SK-N-SH (cell line): ENCODE data around the gene CUEDC2. TPM values are rescaled to one million over a fixed set of nuclear protein-coding genes. Genes with fewer than 3 reads are reported as not detected.

Experiments used
- CTCF ChIA-PET: fragments of 300-600, 350-600 bp; formaldehyde crosslinking; extraction: SDS; loops from one replicate; lab custom pipeline; 2021; lab: Yijun Ruan, JAX
- POLR2A ChIA-PET: fragments of 350-600 bp; sonication (Branson Sonifier 250); formaldehyde crosslinking; extraction: SDS; loops from one replicate; lab custom pipeline; 2020; ENCODE audit warnings: antibody characterized with exemption, inconsistent platforms; lab: Yijun Ruan, JAX
- DNase-seq: peaks from one replicate; pipeline ENCODE4 v3.0.0; 2012
- H2AFZ ChIP-seq: fragments of 200-600 bp; sonication (generic); 2 replicates; pipeline ENCODE4 v1.8.1; 2016; ENCODE audit warnings: antibody characterized with exemption, mild to moderate bottlenecking, low read depth
- H3F3A ChIP-seq: fragments of 200-600 bp; sonication (generic); replicated peaks from 2 replicates; pipeline ENCODE3; 2016; ENCODE audit warnings: antibody characterized with exemption, mild to moderate bottlenecking; ENCODE audit not compliant: insufficient read depth
- H3K27ac ChIP-seq, 2 experiments: fragments of 200-500 bp in 1 of 2; fragments of 200-600 bp in 1 of 2; sonication (Bioruptor generic) in 1 of 2; sonication (generic), shearing (Covaris generic) in 1 of 2; 2 replicates each; pipeline versions ENCODE4 v1.5.1 to v1.6.1; 2014 to 2016; ENCODE audit warnings: low read depth in 2 of 2, inconsistent platforms in 1 of 2, low read length in 1 of 2, mild to moderate bottlenecking in 1 of 2, mixed read lengths in 1 of 2
- H3K27me3 ChIP-seq: fragments of 200-600 bp; sonication (generic), shearing (Covaris generic); 2 replicates; pipeline ENCODE4 v1.6.1; 2016; ENCODE audit warnings: mixed run types; ENCODE audit not compliant: insufficient read depth
- H3K36me3 ChIP-seq, 2 experiments: fragments of 200-500 bp in 1 of 2; fragments of 200-600 bp in 1 of 2; sonication (Bioruptor generic) in 1 of 2; sonication (generic) in 1 of 2; replicated peaks in 1 of 2; 2 replicates each; pipeline versions ENCODE3 to v1.5.1; 2014 to 2016; ENCODE audit warnings: low read length in 1 of 2, mild to moderate bottlenecking in 1 of 2; ENCODE audit not compliant: insufficient read depth in 2 of 2, control insufficient read depth in 1 of 2
- H3K4me1 ChIP-seq, 2 experiments: fragments of 200-500 bp in 1 of 2; fragments of 200-600 bp in 1 of 2; sonication (Bioruptor generic) in 1 of 2; sonication (generic), shearing (Covaris generic) in 1 of 2; 2 replicates each; pipeline versions ENCODE4 v1.5.1 to v1.6.1; 2014 to 2016; ENCODE audit warnings: low read depth in 1 of 2, low read length in 1 of 2, mixed run types in 1 of 2; ENCODE audit not compliant: insufficient read depth in 2 of 2, control insufficient read depth in 1 of 2
- H3K4me2 ChIP-seq: fragments of 200-600 bp; sonication (generic), shearing (Covaris generic); 2 replicates; pipeline ENCODE4 v1.6.1; 2017; ENCODE audit warnings: mixed run types
- H3K4me3 ChIP-seq, 2 experiments: fragments of 200-500 bp in 1 of 2; fragments of 200-600 bp in 1 of 2; sonication (Bioruptor generic) in 1 of 2; sonication (generic), shearing (Covaris generic) in 1 of 2; 2 replicates each; pipeline versions ENCODE4 v1.5.1 to v1.8.1; 2014 to 2016; ENCODE audit warnings: low read depth in 2 of 2, inconsistent platforms in 1 of 2, low read length in 1 of 2, mild to moderate bottlenecking in 1 of 2, mixed read lengths in 1 of 2, moderate library complexity in 1 of 2
- H3K79me2 ChIP-seq: fragments of 200-600 bp; sonication (generic); 2 replicates; pipeline ENCODE4 v1.8.1; 2017; ENCODE audit warnings: mild to moderate bottlenecking; ENCODE audit not compliant: insufficient read depth
- H3K9ac ChIP-seq: fragments of 200-600 bp; sonication (generic); 2 replicates; pipeline ENCODE4 v1.6.1; 2017; ENCODE audit warnings: mixed run types
- H3K9me2 ChIP-seq: fragments of 200-600 bp; sonication (generic); 2 replicates; pipeline ENCODE4 v1.6.1; 2017; ENCODE audit warnings: mixed run types
- H3K9me3 ChIP-seq: fragments of 200-600 bp; sonication (generic); 2 replicates; pipeline ENCODE4 v1.6.1; 2017; ENCODE audit warnings: mixed run types, mild to moderate bottlenecking, moderate library complexity
- H4K20me1 ChIP-seq: fragments of 200-600 bp; sonication (generic); 2 replicates; pipeline ENCODE4 v1.6.1; 2017; ENCODE audit warnings: mild to moderate bottlenecking, mixed run types; ENCODE audit not compliant: insufficient read depth
- CHD2 ChIP-seq: fragments of 150-350 bp; IDR thresholded peaks from 2 replicates; pipeline ENCODE4 v1.6.1; 2018; ENCODE audit warnings: low read length; ENCODE audit not compliant: partially characterized antibody
- CTCF ChIP-seq: fragments of 200-600 bp; sonication (generic); IDR thresholded peaks from 2 replicates; pipeline ENCODE4 v1.6.1; 2017; ENCODE audit warnings: antibody characterized with exemption, mild to moderate bottlenecking, moderate library complexity
- ELF1 ChIP-seq: IDR thresholded peaks from 2 replicates; pipeline ENCODE4 v1.4.0; 2012
- FOSL2 ChIP-seq: IDR thresholded peaks from 2 replicates; pipeline ENCODE4 v1.4.0; 2012; ENCODE audit warnings: low read depth, mild to moderate bottlenecking, moderate library complexity, borderline replicate concordance
- FOXJ3 ChIP-seq: sonication (generic); formaldehyde crosslinking; IDR thresholded peaks from 2 replicates; pipeline ENCODE4 v1.5.1; 2020; ENCODE audit warnings: mild to moderate bottlenecking, missing genetic modification reagents
- FOXM1 ChIP-seq: IDR thresholded peaks from 2 replicates; pipeline ENCODE4 v1.4.0; 2012; ENCODE audit warnings: low read depth, mild to moderate bottlenecking
- GATA2 ChIP-seq: sonication (generic); formaldehyde crosslinking; IDR thresholded peaks from 2 replicates; pipeline ENCODE4 v1.5.0; 2020; ENCODE audit warnings: mild to moderate bottlenecking, missing genetic modification reagents
- JUND ChIP-seq: IDR thresholded peaks from 2 replicates; pipeline ENCODE4 v1.4.0; 2012
- MXI1 ChIP-seq: IDR thresholded peaks from 2 replicates; pipeline ENCODE4 v1.6.1; 2012; ENCODE audit warnings: mild to moderate bottlenecking, low read depth, low read length, improper control_type of control experiment
- NRF1 ChIP-seq: IDR thresholded peaks from 2 replicates; pipeline ENCODE4 v1.6.1; 2012; ENCODE audit warnings: low read depth, mild to moderate bottlenecking, low read length
- POLR2AphosphoS5 ChIP-seq: IDR thresholded peaks from 2 replicates; pipeline ENCODE4 v1.6.1; 2012; ENCODE audit warnings: low read depth, low read length
- RCOR1 ChIP-seq: fragments of 150-350 bp; IDR thresholded peaks from 2 replicates; pipeline ENCODE4 v1.6.1; 2017; ENCODE audit warnings: antibody characterized with exemption, low read length
- RXRA ChIP-seq: IDR thresholded peaks from 2 replicates; pipeline ENCODE4 v1.4.0; 2012; ENCODE audit warnings: low read depth, mild to moderate bottlenecking, borderline replicate concordance
- TAF1 ChIP-seq: IDR thresholded peaks from 2 replicates; pipeline ENCODE4 v1.6.1; 2012; ENCODE audit warnings: low read depth, mild to moderate bottlenecking, low read length, moderate library complexity, borderline replicate concordance
- TEAD4 ChIP-seq: IDR thresholded peaks from 2 replicates; pipeline ENCODE4 v1.4.0; 2012; ENCODE audit warnings: mild to moderate bottlenecking, borderline replicate concordance; ENCODE audit not compliant: insufficient read depth
- USF1 ChIP-seq: IDR thresholded peaks from 2 replicates; pipeline ENCODE4 v1.4.0; 2012; ENCODE audit warnings: low read depth, borderline replicate concordance
- WGBS: methylation state at CpG from one replicate; pipeline ENCODE4 v1.1.6; 2017; ENCODE audit warnings: low lambda C conversion rate; 5-methylcytosine and 5-hydroxymethylcytosine counted together
- polyA plus RNA-seq, 3 experiments: library from polyadenylated mRNA; depleted of rRNA; stranded (reverse); fragments of >200 nt; gene quantifications; 2 replicates each; pipeline ENCODE4 v1.2.3, GENCODE V29; 2012
- TF ChIP-seq, protein P1 (sequence below): IDR thresholded peaks from 2 replicates; pipeline ENCODE4 v1.4.0; 2012; ENCODE audit warnings: low read depth, borderline replicate concordance

CUEDC2 gene
- polyA plus RNA-seq, 1 of the 3 experiments (the other 2 are of a cell fraction), result 162 TPM

DNA sequence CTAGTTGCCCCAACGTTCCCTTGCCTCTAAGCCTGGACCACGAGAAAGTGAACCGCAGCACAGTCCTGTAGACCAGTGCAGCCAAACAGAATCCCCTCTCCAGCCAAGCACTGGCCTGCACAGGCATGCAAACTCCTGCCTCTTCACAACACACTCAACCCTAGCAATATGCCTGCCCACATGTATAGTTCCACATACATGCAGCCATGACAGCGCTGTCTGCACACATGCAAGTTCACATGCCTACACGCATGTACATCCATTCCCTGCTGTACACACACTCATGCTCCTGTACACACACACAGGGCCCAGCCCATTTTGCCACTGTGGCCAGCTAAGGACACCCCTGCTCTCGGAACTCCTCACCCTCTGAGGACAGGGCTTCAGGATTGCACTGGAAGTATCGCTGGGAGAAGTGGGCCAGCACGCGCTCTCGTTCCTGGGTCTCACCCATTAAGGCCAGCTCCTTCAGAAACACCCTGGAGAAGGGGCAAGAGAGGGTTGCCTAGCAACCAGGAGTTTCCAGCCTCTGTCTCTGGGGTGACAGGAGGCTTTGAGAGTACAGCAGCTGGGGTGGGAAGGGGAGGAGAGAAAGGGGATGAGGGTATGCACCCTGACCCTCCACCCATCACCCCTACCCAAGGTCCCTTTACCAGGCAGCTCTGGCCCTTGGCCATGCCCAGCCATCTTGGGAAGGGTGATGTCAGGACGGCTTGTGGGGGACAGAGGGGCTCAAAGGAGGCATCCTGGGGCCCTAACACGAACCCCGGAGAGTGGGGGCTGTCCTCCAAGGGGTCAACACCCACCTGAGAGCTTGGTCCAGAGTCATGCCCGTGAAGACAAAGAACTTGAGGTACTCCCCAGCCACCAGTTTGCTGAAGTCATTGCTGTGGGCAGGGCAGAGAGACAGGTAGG lies 20.8 kb downstream of the CUEDC2 start:
- Histone ChIP-seq H3K27ac (no peak overlapping the region), H2AFZ (no peak overlapping the region), H3K9me2 (no peaks in the 10 kb centered on the region), H3K4me2 (no peak overlapping the region), H3K4me1 (peaks cover 0 to 31% of the 10 kb centered on the region in 2 experiments; a peak in 2 of 4 replicates), H4K20me1 (no peaks in the 10 kb centered on the region), H3K36me3 (no peaks in the 10 kb centered on the region), H3F3A (no peaks in the 10 kb centered on the region), H3K4me3 (no peak overlapping the region), H3K9me3 (no peaks in the 10 kb centered on the region), H3K79me2 (no peaks in the 10 kb centered on the region), H3K9ac (no peak overlapping the region), H3K27me3 (no peaks in the 10 kb centered on the region)
- ChIA-PET CTCF (interaction anchor here (1.1 to 18.3 kb wide), 4 partner anchors 10 to 182 kb away, joined by 3 to 359 read pairs (median 24); partner anchors contain the start of genes FBXL15 and NFKB2), POLR2A (no interaction called here)
- TF ChIP-seq RCOR1, result no peak
- TF ChIP-seq JUND, result no peak
- no peak for TF ChIP-seq CTCF
- no peak for TF ChIP-seq USF1
- TF ChIP-seq TEAD4, result no peak
- TF ChIP-seq FOXM1, result no peak
- TF ChIP-seq GATA2, result no peak
- no peak for TF ChIP-seq NRF1
- TF ChIP-seq, protein P1, sequence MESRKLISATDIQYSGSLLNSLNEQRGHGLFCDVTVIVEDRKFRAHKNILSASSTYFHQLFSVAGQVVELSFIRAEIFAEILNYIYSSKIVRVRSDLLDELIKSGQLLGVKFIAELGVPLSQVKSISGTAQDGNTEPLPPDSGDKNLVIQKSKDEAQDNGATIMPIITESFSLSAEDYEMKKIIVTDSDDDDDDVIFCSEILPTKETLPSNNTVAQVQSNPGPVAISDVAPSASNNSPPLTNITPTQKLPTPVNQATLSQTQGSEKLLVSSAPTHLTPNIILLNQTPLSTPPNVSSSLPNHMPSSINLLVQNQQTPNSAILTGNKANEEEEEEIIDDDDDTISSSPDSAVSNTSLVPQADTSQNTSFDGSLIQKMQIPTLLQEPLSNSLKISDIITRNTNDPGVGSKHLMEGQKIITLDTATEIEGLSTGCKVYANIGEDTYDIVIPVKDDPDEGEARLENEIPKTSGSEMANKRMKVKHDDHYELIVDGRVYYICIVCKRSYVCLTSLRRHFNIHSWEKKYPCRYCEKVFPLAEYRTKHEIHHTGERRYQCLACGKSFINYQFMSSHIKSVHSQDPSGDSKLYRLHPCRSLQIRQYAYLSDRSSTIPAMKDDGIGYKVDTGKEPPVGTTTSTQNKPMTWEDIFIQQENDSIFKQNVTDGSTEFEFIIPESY, result no peak
- TF ChIP-seq FOSL2, result no peak
- TF ChIP-seq MXI1, result no peak
- TF ChIP-seq CHD2, result no peak
- no peak for TF ChIP-seq TAF1
- no peak for TF ChIP-seq ELF1
- no peak for TF ChIP-seq FOXJ3 (CRISPR knock-in tag)
- TF ChIP-seq RXRA, result no peak
- TF ChIP-seq POLR2AphosphoS5, result no peak
- 86% methylated on average over 12 of the region's 14 CpGs for WGBS
- DNase-seq, result no peak
